SU-DHL-6 (cell line): Measurements from ENCODE around the gene SPHK2.

Experiments used
- CTCF ChIP-seq: fragments of 200-600 bp; sonication (generic); IDR thresholded peaks from one replicate; pipeline ENCODE4 v1.5.1; 2017; ENCODE audit warnings: antibody characterized with exemption, mild to moderate bottlenecking, low read length, moderate library complexity; ENCODE audit not compliant: insufficient read depth, poor library complexity, severe bottlenecking
- EZH2phosphoT487 ChIP-seq: fragments of 200-600 bp; sonication (generic), shearing (Covaris generic); conservative IDR thresholded peaks from 2 replicates; pipeline ENCODE4 v1.6.1; 2018; ENCODE audit warnings: mild to moderate bottlenecking, antibody characterized with exemption, low read length, moderate library complexity, mixed read lengths

GRCh38 chr19:48676487-48676886, 57.2 kb downstream of the SPHK2 start:
- TF ChIP-seq CTCF (no peak), EZH2phosphoT487 (no peak)
